ENCODE data around the gene DMBT1.

DMBT1 gene

DNA sequence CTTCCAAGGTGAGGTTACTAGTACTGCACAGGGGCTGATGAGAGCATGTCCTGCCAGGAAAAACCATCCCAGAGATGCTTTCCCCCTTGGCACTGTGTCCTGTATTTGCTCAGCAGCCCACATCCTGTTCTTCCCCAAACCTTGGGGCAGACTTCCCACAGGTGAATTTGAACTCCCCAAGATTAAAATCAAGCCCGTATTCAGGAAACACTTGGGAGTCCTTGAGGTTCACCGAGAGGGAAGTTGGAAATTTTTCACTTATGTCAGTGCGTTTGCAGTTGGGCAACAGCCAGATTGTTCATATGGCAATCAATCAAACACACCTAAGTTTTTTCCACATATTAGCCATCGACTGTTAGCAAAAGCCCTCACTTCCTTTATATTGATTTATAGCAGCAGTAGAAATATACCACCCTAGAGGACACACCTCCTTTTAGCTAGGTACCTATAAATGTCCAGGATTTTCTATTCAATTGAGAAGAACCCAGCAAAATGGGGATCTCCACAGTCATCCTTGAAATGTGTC is at the start of gene DMBT1:
TSS of gene DMBT1 (plus strand) at position 476 of the 526 bp plus-strand sequence. CDS start at position 493, 17 bp downstream.
- DNase-seq: no peak

DNA sequence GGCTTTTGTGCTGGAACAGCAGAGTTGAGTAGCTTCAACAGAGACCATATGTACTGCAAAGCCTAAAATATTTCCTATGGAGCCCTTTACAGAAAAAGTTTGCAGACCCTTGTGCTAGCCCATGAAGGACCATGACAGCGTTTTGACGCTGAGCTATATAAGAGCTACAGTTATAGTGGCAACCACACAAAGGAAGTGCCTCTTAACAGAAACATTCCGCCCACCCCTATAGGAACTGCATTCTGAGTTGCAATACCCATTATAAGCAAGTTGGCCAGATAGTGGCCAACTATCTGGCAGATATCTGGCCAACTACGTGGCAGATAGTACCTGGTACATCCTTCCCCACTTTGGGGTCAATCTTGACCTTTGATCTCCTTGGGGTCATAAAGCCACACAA is 47.5 kb upstream of the DMBT1 start:
- no peak for DNase-seq

DNA sequence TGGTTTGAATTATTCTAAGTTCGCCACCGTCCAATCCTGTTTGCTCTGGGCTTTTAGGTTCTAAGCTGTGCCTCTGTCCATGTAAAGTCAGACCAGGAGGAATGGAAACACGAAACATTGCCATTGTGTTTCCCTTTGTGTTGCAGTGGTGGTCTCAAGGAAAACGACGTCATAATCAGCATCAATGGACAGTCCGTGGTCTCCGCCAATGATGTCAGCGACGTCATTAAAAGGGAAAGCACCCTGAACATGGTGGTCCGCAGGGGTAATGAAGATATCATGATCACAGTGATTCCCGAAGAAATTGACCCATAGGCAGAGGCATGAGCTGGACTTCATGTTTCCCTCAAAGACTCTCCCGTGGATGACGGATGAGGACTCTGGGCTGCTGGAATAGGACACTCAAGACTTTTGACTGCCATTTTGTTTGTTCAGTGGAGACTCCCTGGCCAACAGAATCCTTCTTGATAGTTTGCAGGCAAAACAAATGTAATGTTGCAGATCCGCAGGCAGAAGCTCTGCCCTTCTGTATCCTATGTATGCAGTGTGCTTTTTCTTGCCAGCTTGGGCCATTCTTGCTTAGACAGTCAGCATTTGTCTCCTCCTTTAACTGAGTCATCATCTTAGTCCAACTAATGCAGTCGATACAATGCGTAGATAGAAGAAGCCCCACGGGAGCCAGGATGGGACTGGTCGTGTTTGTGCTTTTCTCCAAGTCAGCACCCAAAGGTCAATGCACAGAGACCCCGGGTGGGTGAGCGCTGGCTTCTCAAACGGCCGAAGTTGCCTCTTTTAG is 46.3 kb upstream of the DMBT1 start:
- DNase-seq: no peak

DNA sequence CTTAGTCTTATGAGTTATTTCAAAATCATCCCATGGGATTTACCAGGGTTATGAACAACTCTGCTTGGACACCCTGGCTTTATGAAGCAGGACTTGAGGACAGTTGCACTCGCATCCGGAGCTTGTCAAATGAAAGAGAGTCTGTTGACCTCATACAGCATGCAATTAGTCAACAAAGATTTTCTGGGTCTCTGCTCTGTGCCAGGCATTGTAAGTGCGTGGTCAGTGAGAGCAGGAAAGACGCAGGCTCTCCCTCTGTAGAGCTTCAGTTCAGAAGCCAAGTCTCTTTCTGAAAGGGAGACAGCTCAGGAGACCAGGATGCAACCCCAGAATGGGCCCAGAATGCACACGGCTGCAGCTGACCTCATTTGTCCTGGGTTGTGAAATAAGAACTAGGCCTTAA is 45.5 kb upstream of the DMBT1 start:
- DNase-seq: no peak

DNA sequence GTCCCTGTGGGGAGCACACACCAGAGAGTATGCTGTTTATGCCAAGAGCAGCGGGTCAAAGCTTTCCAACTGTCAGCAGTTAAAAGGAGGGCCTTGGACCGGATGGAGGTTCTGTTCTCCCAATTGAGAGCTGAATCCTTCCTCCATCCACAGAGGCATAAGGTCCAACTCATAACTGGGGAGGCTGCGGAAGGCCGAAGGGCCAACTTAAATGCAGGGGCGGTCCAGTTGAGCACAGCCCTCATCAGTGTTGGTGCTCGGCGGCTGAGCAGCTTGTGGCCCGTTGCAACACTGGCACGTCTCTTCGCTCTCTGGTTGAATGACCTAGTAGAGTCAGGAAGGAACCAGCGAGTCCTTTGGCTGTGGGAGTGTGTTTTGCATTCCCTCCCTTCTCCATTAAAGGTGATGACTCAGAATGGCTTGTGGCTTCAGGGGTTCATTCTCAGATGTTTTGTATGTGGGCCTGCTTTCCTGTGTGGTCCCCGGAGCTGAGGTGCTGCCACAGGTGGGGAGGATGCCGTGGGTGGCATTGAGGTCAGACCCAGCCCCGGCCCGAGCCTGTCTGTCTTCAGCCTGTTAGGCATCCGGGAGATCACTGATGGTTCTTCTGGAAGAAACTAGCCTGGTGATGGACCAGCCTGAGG is 44.8 kb upstream of the DMBT1 start:
- DNase-seq: no peak

DNA sequence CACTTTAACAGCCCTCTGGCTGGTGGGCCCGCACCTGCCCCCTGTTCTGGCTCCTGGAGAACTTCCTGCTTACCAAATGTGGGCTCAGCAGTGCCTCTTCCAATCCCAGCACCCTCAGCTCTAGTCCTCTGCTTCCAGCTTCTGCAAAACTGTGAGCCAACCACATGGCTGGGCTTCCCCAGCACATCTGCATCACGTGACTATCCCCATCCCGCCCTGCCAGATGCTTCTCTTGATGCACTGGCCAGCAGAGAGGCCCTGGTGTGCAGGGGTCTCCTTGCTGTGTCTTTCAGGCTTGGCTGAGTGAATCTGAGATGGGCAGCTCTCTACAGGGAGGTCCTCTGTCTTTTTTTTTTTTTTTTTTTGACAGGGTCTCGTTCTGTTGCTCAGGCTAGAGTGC is 43.8 kb upstream of the DMBT1 start:
- DNase-seq: no peak

DNA sequence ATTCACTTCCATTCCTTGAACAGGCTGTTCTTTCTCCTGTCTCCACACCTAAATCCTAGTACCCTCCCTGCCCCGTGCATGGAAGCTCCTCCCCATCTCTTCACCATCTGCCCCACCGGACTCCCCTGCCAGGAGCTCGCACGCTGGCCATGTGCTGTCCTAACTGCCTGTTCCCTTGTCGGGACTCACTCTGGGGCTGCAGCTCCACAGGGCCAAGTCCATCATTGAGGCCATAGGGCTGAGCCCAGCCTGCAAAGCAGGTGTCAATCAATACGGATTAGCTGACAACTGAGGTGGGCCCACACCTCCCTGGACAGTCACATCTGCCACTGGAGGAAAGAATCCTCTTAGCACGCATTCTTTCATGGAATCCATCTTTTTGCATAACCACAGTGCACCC is 41.4 kb upstream of the DMBT1 start:
- no peak for DNase-seq

DNA sequence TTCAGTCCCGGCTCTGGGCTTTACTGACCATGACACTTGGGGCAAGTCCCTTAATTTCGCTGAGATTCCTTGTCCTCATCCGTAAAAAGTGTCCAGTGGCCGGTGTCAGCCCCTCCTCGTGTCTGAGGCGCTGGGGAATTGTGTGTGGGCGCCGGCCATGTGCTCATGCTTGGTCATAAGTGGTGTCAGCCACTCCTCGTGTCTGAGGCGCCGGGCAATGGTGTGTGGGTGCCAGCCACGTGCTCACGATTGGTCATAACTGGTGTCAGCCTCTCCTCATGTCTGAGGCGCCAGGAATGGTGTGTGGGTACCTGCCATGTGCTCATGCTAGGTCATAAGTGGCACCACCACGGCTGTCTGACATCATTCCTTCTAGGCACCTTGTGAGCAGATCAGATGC is 40.7 kb upstream of the DMBT1 start:
- no peak for DNase-seq

DNA sequence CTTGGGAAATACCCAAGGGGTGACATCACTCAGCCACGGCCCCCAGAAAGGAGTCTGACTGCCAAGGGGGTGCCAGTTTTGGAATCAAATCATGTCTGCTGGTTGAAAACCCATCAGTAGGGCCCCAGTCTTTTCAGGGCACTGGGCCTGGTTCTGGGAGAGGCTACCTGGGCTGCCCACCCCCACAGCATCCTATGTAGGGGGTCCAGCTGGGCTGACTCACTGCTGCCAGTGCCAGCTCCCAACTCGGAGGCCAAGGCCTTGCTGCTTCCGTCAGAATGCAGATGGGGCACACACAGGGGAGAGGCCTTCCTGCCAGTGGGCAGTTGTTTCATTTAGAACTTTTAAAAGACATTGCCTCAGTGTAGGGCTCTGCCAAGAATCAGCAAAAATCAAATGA is 39.5 kb upstream of the DMBT1 start:
- DNase-seq: no peak

DNA sequence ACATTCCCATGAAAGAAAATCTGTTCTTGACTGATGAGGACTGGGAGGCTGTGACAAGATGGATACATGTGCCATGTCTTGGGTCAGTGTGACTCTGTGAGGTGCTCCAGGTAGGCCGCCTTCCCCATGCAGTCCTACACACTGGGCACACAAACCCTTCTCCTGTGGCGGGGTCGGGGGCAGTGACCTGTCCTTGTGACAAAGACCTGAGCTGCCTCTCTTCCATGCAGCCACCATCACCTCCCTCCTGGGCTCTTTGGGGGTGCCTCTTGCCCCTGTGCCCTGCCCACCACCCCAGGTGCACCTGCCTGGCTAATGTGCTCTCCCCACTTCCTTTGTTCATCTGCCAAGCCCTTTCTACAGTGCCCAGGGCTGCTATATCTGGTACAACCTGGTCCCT is 35.7 kb upstream of the DMBT1 start:
- DNase-seq: no peak

DNA sequence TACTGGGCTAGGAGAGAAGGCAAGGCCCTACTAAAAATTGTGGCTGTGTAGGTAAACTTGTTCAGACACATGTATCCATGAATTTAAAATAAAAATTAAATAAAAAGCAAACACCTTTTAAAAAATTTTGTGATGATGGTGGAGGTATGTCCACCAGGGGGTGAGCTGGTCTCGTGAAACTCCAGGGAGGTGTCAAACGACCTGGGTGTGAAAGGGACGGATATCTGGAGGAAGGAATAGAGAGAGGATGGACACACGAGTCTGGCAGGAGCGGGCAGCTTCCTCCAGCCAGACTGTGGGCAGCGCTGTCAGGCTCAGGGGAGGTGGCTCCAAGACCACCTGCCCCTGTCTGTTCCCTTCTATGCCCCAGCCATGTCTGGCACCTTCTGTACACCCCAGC is 34.8 kb upstream of the DMBT1 start:
- no peak for DNase-seq

DNA sequence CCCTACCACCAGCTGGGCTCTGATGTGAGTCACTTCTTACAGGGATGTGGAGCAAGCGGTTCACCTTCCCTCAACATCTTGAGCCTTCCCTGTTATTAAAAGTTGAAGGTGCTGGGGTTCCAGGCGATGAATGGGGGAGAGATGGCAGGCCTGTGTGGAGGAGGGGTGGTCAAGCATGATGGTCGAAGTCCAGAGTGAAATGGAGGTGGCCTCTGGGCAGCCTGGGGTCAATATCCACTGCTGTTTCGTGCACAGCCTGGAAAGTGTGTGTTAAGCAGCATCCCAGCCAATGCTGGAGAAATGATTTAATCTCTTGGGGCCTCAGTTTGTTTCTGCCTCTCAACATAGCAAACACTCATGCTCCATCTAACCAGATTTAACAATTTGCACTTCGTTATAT is 33.7 kb upstream of the DMBT1 start:
- DNase-seq: no peak

DNA sequence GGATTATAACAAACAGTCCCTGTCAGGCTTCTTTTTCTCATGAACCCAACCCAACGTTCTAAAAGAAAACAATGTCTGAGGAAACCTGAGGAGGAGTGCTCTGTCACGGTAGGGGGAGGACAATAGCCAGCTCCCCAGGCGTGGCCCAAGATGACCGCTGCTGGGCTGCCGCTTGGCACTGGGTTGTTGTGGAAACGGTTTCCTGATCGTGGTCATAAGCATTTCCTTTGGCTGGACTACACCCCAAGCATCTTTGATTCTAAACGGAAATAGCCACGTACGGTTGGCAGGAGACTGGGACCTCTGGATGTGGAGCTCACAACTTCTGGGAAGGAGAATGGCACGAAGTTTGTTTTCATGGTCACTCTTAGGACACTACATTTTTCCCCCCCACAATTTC is 30.4 kb upstream of the DMBT1 start:
- peak; percentile 47 for DNase-seq

DNA sequence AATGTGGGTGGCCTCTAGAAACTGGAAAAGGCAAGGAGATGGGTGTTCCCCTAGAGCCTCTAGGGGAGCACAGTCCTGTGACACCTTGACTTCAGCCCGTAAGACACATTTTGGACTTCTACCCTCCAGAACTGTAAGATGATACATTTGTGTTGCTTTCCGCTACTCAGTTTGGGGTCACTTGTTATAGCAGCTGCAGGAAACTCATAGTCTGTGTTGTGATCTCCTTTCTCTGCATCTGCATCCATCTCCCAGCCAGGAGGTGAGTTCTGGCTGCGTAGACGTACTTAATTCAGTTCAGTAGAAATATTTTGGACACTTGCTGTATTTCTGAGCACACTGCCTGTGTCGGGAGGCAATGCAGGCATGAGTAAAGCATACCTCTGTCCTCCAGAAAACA is 29.3 kb upstream of the DMBT1 start:
- DNase-seq: no peak

DNA sequence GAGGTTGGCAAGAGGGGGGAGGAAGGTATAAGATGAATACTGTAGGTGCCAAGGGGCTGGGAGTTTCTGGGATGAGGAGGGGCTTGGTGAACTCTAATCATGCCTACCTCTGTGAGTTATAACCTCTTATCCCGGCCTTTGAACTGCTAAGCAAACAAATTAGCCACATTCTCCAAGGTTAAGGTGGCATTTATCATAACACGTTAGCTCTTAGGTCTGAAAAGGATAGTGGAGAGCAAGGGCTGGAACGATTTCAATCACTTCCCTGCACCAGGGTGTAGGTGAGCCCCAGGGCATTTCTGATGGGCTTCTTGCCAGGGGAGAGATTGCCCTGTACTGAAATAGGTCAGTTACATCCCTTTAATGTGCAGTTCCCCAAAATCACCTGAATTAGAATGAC is 28.6 kb upstream of the DMBT1 start:
- DNase-seq: no peak

DNA sequence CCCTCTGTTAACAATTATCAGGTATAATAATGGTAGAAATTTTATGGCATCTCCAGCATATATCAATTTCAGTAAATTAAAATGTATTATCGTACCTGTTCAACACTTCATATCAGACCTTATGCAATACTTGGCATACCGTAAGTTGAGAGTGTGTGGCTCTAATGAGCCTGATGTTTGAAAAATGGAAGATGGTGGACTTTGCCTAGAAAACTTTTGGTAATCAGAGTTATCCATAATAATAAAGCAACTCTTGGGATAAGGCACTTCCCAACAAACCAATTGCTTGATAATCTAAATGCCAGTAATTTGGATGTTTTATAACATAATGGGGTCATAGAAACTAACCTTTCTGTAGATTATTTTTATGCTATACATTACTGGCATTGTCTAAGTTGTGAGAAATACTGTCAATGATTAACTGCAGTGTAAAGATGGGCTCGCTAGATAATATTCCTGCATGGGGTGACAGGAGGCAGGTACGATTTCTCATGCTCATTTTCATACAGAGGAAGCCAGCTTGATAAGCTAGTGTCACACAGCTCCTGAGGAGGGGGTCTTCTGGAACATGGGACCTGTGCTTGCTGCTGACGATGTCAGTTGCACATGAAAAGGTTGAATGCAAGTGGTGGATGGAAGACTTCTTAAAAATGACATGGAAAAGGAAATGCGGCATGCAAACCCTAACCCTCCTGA is 27.8 kb upstream of the DMBT1 start:
- DNase-seq: no peak

DNA sequence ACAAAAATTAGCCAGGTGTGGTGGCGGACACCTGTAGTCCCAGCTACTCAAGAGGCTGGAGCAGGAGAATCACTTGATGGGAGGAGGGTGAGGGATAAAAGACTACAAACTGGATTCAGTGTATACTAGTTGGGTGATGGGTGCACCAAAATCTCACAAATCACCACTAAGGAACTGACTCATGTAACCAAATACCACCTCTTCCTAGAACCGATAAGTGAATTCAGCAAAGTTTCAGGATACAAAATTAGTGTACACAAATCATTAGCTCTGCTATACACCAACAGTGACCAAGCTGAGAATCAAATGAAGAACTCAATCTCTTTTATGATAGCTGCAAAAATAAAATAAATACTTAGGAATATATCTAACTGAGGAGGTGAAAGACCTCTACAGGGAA is 23.0 kb upstream of the DMBT1 start:
- no peak for DNase-seq

DNA sequence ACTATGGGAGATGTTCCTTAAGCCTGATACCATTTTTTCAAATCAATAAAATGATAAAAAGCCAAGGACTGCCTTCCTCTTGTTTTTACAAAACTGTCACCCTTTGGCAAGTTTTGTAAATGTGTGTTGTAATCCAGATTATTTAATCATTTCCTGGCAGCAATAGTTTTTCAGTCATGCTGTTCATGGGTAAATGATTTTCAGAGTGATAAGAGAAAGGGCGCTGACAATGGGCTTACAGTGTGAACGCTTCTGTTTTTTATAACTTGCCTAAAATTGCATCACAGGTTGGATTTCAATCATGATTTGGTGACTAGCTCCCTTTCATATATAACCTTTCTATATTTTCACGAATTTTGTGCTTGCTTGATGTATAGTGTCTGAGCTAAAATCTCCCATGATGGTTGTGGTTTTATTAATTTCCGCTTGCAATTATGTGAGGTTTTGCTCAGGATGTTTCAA is 19.0 kb upstream of the DMBT1 start:
- DNase-seq: no peak

DNA sequence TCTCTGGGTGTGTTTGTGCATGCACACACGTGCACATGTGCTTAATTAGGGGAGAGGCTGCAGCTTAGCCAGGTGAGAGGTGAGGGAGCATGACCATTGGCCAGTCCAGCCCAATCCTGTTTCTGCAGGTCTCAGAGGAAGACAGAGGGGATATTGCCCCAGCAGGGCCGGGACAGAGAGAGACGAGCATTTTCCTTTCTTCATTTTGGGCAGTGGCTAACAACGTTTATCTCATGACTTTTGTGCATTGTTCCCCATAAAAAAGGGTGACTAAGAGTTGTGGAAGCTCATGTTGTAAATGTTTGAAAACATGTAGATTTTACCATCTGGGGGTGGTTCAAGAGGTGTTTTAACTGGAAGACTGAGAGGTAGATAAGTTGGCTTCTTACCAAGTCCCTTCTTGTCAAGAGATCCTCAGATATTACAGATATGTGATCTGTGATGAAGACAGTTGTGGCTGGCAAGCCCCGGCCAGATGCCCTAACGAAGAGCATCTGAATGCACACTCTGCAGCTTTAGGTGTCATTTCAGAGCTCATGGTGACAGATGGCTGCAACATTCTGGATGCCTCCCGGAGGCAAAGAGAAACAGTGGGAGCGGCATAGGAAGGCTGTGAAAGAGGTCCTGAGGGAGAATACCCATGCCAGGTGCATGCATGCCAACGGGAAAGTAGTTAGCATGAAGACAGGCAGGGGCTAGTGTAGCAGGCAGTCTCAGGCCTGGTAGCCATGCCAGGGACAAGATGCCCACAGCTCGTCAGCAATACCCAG is 16.7 kb upstream of the DMBT1 start:
- no peak for DNase-seq

DNA sequence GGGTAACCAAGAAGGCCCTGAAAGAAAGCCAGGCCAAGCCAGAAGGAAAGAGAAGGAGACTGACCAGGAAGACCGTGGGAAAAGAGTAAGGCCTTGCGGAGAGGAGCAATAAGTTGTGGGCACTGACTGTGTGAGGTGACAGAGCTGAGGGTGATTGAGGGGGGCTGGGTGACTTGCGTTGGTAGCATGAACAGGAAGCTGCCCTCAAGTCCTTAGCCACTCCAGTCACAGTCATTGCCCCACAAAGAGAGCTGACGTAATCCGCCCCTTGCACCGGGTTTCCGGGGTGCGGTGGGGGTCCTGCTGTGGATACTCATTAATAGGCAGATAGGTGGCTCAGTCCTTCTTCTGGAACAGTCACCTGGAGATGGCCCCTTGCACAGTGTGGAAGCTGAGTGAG is 16.1 kb upstream of the DMBT1 start:
- DNase-seq: no peak

DNA sequence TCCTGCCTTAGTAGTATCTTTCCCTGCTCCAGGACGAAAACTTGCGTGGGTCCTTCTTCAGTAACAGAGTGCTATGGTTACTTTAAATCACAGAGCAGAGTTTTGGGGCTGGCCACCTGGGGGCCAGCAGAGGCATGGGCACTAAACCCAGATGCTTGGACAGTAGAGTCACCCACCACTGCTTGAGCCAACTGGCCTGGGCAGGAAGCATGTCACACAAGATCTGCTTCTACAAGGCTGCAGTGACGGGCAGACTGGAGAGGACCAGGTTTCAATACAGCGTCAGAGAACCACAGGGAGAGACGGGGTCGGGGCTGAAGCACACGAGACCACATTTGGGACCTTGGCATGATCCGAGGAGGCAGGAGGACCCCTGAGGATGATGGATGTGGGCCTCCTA is 14.3 kb upstream of the DMBT1 start:
- DNase-seq: no peak

DNA sequence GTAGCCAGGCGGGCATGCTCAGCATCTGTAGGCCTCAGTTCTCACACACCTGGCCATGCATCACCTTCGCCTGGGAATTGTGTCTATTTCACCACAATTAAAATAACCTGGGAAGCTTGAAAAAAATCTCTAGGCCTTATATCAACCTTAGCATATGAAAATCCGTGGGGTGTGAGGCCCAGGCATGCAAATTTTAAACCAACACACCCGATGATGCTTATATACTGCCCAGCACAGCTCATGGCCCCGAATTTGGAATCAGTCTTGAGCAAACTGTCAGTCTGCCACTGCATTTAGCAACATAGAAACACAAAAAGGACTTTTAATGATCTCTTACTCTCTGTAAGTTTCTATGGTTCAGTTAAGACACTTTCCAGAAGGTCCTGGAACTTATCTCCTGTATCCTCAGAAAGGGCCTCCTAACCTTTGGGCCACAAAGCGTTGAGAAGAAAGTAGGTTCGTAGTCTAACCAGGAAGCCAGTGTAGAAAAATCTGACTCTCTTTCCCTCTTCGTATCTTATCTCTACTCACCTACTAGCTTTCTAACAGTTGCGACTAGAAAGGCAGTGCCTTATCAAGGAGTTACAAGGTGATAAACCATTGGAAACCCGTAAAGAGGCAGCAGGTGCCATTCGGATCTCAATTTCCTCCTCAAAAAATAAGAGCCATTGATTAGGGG is 12.0 kb upstream of the DMBT1 start:
- DNase-seq: no peak
